ENCODE measurements around the gene CLEC17A. TPM values are rescaled to one million over a fixed set of nuclear protein-coding genes. Genes with fewer than 3 reads are reported as not detected.
"Not testable (repeated sequence)": the region's sequence is repeated elsewhere in the genome, so short reads cannot be mapped to it uniquely, and the experiment has no call there.

CLEC17A gene
- total RNA-seq, 2 experiments from 2014 or later, result 2.4 to 2.5 TPM

- POLR2A ChIA-PET, result no interaction called here
Measured at GRCh38 chr19:14619404-14619803, 36.5 kb downstream of the CLEC17A start.

DNA sequence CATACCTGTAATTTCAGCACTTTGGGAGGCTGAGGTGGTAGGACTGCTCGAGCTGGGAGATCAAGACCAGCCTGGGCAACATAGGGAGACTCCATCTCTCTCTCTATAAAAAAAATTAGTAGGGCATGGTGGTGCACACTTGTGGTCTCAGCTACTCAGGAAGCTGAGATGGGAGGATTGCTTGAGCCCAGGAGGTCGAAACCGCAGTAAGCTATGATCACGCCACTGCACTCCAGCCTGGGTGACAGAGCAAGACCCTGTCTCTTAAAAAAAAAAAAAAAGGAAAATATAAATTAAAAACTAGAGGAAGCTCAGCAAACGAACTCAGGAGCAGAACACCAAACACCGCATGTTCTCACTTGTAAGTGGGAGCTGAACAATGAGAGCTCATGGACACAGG lies 41.6 kb downstream of the CLEC17A start:
- H3K4me3 Mint-ChIP-seq; H3K4me1 Mint-ChIP-seq; H3K27ac Mint-ChIP-seq; DNase-seq; H3K27me3 Mint-ChIP-seq; intact Hi-C loops (cut with DNase I, micrococcal nuclease); H3K9me3 Mint-ChIP-seq (ENCODE audit: low read depth); H3K36me3 Mint-ChIP-seq (ENCODE audit: low read depth); ATAC-seq: not testable (repeated sequence)
- CTCF ChIA-PET, result interaction anchor here (1.2 kb wide), 1 partner anchor 12 kb away, joined by 4 read pairs; no protein-coding TSS in a partner anchor
- POLR2A ChIA-PET, result interaction anchor here (0.6 kb wide), 1 partner anchor 22 kb away, joined by 3 read pairs; no protein-coding TSS in a partner anchor

More at GRCh38 chr19:14619404-14619803, 36.5 kb downstream of the CLEC17A start:
- Mint-ChIP-seq H3K27ac (no peak overlapping the region), H3K4me3 (no peak overlapping the region), H3K4me1 (no peaks in the 10 kb centered on the region), H3K27me3 (peaks cover 9% of the 10 kb centered on the region), H3K9me3 (ENCODE audit: low read depth) (peaks cover 14% of the 10 kb centered on the region), H3K36me3 (ENCODE audit: low read depth) (no peaks in the 10 kb centered on the region)
- intact Hi-C loops (cut with DNase I, micrococcal nuclease), result no loop called here
- CTCF ChIA-PET, result interaction anchor here (0.7 to 1.0 kb wide), 3 partner anchors 10 to 1382 kb away, joined by 3 to 5 read pairs (median 3); no protein-coding TSS in a partner anchor
- ATAC-seq (no peak), DNase-seq (no peak)

DNA sequence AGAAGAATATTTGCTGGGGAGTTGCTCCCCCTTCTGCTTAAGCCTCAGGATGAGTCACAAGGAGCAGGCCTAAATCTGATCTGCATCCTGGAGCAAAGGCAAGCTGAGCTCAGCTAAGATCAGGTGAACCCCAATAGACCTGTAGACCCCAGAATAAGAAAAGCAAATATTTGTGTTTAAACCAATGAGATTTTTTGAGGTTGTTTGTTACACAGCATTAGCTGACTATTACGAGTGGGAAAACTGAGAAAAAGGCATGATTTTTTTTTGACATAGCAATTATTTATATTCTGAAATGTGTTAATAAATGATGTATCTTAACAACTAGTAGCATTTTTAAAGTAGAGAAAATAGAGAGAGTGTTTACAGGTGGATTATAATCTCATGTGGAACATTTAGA lies 46.7 kb downstream of the CLEC17A start:
- no peak overlapping the region for H3K27ac Mint-ChIP-seq
- H3K9me3 Mint-ChIP-seq (ENCODE audit: low read depth), result peaks cover 5% of the 10 kb centered on the region
- ChIA-PET POLR2A (no interaction called here), CTCF (no interaction called here)
- DNase-seq (no peak), ATAC-seq (no peak)
- H3K4me1 Mint-ChIP-seq, result no peaks in the 10 kb centered on the region
- no peaks in the 10 kb centered on the region for H3K36me3 Mint-ChIP-seq (ENCODE audit: low read depth)
- H3K27me3 Mint-ChIP-seq, result peaks cover 2% of the 10 kb centered on the region
- no peak overlapping the region for H3K4me3 Mint-ChIP-seq
- intact Hi-C loops (cut with DNase I, micrococcal nuclease), result no loop called here

GRCh38 chr19:14632286-14632685 lies 49.4 kb downstream of the CLEC17A start:
- peaks cover 5% of the 10 kb centered on the region for H3K9me3 Mint-ChIP-seq (ENCODE audit: low read depth)
- H3K4me1 Mint-ChIP-seq, result no peaks in the 10 kb centered on the region
- POLR2A ChIA-PET, result no interaction called here
- CTCF ChIA-PET, result interaction anchor here (0.8 to 1.2 kb wide), 4 partner anchors 9 to 60 kb away, joined by 3 to 5 read pairs (median 5); partner anchors contain the start of gene NDUFB7
- intact Hi-C loops (cut with DNase I, micrococcal nuclease), result no loop called here
- peak; percentile 57 for ATAC-seq
- no peaks in the 10 kb centered on the region for H3K27me3 Mint-ChIP-seq
- H3K4me3 Mint-ChIP-seq, result no peak overlapping the region
- peak; percentile 49 for DNase-seq
- H3K27ac Mint-ChIP-seq, result no peak overlapping the region
- no peaks in the 10 kb centered on the region for H3K36me3 Mint-ChIP-seq (ENCODE audit: low read depth)

DNA sequence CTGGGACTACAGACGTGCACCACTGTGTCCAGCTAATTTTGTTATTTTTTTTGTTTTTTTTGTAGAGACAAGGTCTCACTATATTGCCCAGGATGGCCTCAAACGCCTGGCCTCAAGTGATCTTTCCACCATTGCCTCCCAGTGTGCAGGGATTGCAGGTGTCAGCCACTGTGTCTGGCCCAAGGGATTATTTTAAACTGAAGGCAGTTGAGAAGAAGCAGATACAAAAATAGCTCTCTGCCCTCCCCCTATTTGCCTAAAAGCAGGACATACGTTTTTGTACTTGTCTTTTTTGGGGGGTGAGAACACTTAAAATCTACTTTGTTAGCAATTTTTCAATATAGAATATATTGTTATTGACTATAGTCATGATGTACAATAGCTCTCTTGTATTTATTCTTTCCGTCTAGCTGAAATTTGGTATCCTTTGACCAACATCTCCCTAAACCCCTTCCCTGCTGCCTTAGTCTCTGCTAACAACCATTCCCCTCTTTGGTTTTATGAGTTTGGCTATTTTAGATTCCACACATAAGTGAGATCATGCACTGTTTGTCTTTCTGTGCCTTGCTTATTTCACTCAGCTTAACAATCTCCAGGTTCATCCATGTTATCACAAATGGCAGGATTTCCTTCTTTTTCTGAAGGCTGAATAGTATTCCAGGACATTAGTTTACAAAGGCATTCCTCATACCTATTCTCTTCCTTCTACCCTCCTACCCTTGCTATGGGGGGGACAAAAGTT lies 56.8 kb downstream of the CLEC17A start:
- intact Hi-C loops (cut with DNase I, micrococcal nuclease), result no loop called here
- no peak for DNase-seq
- H3K4me1 Mint-ChIP-seq, result peaks cover 3% of the 10 kb centered on the region
- H3K4me3 Mint-ChIP-seq, result no peak overlapping the region
- POLR2A ChIA-PET, result interaction anchor here (0.7 kb wide), 1 partner anchor 13 kb away, joined by 3 read pairs; no protein-coding TSS in a partner anchor
- H3K27ac Mint-ChIP-seq, result no peak overlapping the region
- peaks cover 11% of the 10 kb centered on the region for H3K9me3 Mint-ChIP-seq (ENCODE audit: low read depth)
- CTCF ChIA-PET, result interaction anchor here (0.9 to 2.0 kb wide), 2 partner anchors 12 to 313 kb away, joined by 3 to 5 read pairs; no protein-coding TSS in a partner anchor
- peaks cover 17% of the 10 kb centered on the region for H3K27me3 Mint-ChIP-seq
- ATAC-seq, result no peak
- peaks cover 4% of the 10 kb centered on the region for H3K36me3 Mint-ChIP-seq (ENCODE audit: low read depth)

DNA sequence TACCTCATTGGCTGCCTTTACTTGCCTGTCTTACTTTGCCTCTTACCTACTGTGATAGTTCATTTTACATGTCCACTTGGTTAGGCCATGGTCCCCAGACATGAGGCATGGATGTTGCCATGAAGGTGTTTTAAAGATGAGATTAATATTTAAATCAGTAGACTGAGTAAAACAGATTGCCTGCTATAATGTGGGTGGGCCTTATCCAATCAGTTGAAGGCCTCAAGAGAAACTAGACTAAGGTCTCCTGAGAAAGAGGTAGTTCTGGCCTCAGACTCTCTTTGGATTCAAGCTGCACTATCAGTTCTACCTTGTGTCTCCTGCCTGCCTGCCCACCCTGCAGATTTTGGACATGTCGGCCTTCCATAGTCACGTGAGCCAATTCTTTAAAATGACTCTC lies 65.6 kb downstream of the CLEC17A start:
- DNase-seq (no peak), ATAC-seq (no peak)
- intact Hi-C loops (cut with DNase I, micrococcal nuclease), result no loop called here
- peaks cover 29% of the 10 kb centered on the region for H3K27me3 Mint-ChIP-seq
- H3K36me3 Mint-ChIP-seq (ENCODE audit: low read depth), result peaks cover 2% of the 10 kb centered on the region
- CTCF ChIA-PET, result no interaction called here
- no peaks in the 10 kb centered on the region for H3K9me3 Mint-ChIP-seq (ENCODE audit: low read depth)
- H3K4me3 Mint-ChIP-seq, result no peak overlapping the region
- no peaks in the 10 kb centered on the region for H3K4me1 Mint-ChIP-seq
- POLR2A ChIA-PET, result no interaction called here
- H3K27ac Mint-ChIP-seq, result no peak overlapping the region

- Mint-ChIP-seq H3K27ac (no peak overlapping the region), H3K36me3 (ENCODE audit: low read depth) (peaks cover 1% of the 10 kb centered on the region), H3K4me1 (no peaks in the 10 kb centered on the region), H3K27me3 (peaks cover 29% of the 10 kb centered on the region), H3K4me3 (no peak overlapping the region), H3K9me3 (ENCODE audit: low read depth) (no peaks in the 10 kb centered on the region)
- DNase-seq, result no peak
- POLR2A ChIA-PET, result no interaction called here
- CTCF ChIA-PET, result no interaction called here
- no peak for ATAC-seq
- intact Hi-C loops (cut with DNase I, micrococcal nuclease), result no loop called here
Measured at GRCh38 chr19:14649020-14649419, 66.1 kb downstream of the CLEC17A start.

DNA sequence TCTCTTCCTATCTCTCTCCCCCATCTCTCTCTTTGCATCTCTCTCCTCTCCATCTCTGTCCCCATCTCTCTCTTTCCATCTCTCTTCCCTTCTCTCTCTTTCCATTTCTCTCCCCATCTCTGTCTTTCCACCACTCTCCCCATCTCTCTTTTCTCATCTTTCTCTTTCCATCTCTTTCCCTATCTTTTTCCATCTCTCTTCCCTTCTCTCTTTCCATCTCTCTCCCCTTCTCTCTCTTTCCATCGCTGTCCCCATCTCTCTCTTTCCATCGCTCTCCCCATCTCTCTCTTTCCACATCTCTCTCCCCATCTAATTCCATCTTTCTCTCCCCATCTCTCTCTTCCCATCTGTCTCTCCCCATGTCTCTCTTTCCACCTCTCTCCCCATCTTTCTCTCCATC lies 67.3 kb downstream of the CLEC17A start:
- no peak overlapping the region for H3K27ac Mint-ChIP-seq
- H3K27me3 Mint-ChIP-seq, result peaks cover 27% of the 10 kb centered on the region
- POLR2A ChIA-PET, result no interaction called here
- ATAC-seq (no peak), DNase-seq (no peak)
- no peaks in the 10 kb centered on the region for H3K9me3 Mint-ChIP-seq (ENCODE audit: low read depth)
- H3K4me1 Mint-ChIP-seq, result no peaks in the 10 kb centered on the region
- H3K4me3 Mint-ChIP-seq, result no peak overlapping the region
- CTCF ChIA-PET, result interaction anchor here (0.7 kb wide), 1 partner anchor 209 kb away, joined by 3 read pairs; no protein-coding TSS in a partner anchor
- peaks cover 1% of the 10 kb centered on the region for H3K36me3 Mint-ChIP-seq (ENCODE audit: low read depth)
- intact Hi-C loops (cut with DNase I, micrococcal nuclease), result no loop called here

DNA sequence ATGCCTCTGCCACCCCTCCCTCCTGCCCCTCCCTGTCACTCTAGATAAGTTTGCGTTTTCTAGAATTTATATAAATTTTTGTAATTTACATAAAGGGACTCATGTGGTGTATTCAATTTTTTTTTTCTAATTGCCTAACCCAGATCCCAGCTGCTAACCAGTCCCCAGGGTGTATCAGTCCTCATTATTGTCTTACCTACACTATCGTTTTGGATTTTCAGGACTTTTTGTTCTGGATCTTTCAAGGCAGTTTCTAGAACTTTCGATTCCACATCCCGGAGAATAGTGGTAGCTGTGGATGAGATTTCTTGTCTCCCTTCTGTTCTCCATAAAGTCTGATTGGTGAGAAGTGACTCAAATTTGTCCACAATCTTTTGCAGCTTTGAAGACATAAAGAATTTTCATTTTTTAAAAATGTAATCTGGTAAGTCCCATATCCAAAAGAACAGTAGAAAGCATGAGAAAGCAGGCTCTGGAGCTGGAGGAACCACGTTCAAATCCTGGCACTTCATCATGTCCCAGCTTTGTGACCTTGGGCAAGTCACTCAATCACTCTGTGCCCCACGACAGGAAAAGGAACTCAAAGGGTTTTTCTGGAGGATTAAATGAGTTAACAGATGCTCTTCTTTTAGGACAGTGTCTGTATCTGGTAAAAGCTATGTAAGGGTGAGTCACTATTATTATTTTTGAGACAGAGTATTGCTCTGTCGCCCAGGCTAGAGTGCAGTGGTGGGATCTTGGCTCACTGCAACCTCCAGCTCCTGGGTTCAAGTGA lies 72.1 kb downstream of the CLEC17A start:
- CTCF ChIA-PET, result interaction anchor here (1.0 kb wide), 1 partner anchor 31 kb away, joined by 4 read pairs; no protein-coding TSS in a partner anchor
- Mint-ChIP-seq H3K36me3 (ENCODE audit: low read depth) (peaks cover 1% of the 10 kb centered on the region), H3K4me1 (no peaks in the 10 kb centered on the region), H3K4me3 (no peak overlapping the region), H3K27ac (no peak overlapping the region), H3K27me3 (peaks cover 14% of the 10 kb centered on the region), H3K9me3 (ENCODE audit: low read depth) (no peaks in the 10 kb centered on the region)
- intact Hi-C loops (cut with DNase I, micrococcal nuclease), result no loop called here
- POLR2A ChIA-PET, result no interaction called here
- DNase-seq, result no peak
- ATAC-seq, result no peak

GRCh38 chr19:14655726-14656125 lies 72.8 kb downstream of the CLEC17A start:
- Mint-ChIP-seq H3K4me3 (no peak overlapping the region), H3K4me1 (no peaks in the 10 kb centered on the region), H3K36me3 (ENCODE audit: low read depth) (no peaks in the 10 kb centered on the region), H3K9me3 (ENCODE audit: low read depth) (no peaks in the 10 kb centered on the region), H3K27ac (no peak overlapping the region), H3K27me3 (peaks cover 11% of the 10 kb centered on the region)
- ATAC-seq, result no peak
- intact Hi-C loops (cut with DNase I, micrococcal nuclease), result no loop called here
- CTCF ChIA-PET, result interaction anchor here (1.0 kb wide), 1 partner anchor 30 kb away, joined by 4 read pairs; no protein-coding TSS in a partner anchor
- POLR2A ChIA-PET, result no interaction called here
- DNase-seq, result no peak

DNA sequence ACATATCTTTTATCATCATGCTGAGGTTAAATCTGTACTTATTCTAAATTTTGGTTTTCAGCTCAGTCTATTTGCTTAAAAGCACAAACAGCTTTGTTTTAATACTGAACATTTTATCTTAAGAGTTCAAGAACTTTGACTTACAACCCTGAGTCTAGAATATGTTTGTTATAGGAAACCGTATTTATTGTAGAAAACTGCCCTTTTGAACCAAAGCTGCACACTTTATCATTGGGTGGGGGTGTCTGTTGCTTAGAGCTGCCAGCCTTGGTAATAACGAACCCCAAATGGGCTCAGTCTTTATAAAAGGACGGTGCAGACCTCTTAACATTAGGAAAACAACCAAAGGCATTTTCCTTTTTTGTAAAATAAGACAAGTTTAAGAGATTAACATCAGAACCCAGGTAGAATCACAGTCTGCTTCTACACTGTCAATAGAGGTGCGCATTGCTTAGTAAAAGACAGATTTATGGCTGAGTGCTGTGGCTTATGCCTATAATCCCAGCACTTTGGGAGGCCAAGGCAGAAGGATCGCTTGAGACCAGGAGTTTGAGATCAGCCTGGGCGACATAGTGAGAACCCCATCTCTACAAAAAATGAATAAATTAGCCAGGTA lies 77.1 kb downstream of the CLEC17A start:
- intact Hi-C loops (cut with DNase I, micrococcal nuclease), result no loop called here
- H3K36me3 Mint-ChIP-seq (ENCODE audit: low read depth), result no peaks in the 10 kb centered on the region
- H3K4me1 Mint-ChIP-seq, result no peaks in the 10 kb centered on the region
- H3K27me3 Mint-ChIP-seq, result peaks cover 14% of the 10 kb centered on the region
- CTCF ChIA-PET, result no interaction called here
- POLR2A ChIA-PET, result no interaction called here
- H3K27ac Mint-ChIP-seq, result no peak overlapping the region
- ATAC-seq (no peak), DNase-seq (no peak)
- no peaks in the 10 kb centered on the region for H3K9me3 Mint-ChIP-seq (ENCODE audit: low read depth)
- no peak overlapping the region for H3K4me3 Mint-ChIP-seq

Measured in activated CD4-positive, alpha-beta T cell treated with anti-CD3 and anti-CD28 coated beads for 36 hours (primary cell).